ENCODE results near the gene CDC37. TPM values are rescaled to one million over a fixed set of nuclear protein-coding genes. Genes with fewer than 3 reads are reported as not detected.
A peak's percentile ranks its signal among the peaks of the same experiment; 100 is the strongest.
"Not testable (repeated sequence)": the region's sequence is repeated elsewhere in the genome, so short reads cannot be mapped to it uniquely, and the experiment has no call there.

The CDC37 gene
- total RNA-seq, 1 donor from 2014 or later, result 335 TPM

DNA sequence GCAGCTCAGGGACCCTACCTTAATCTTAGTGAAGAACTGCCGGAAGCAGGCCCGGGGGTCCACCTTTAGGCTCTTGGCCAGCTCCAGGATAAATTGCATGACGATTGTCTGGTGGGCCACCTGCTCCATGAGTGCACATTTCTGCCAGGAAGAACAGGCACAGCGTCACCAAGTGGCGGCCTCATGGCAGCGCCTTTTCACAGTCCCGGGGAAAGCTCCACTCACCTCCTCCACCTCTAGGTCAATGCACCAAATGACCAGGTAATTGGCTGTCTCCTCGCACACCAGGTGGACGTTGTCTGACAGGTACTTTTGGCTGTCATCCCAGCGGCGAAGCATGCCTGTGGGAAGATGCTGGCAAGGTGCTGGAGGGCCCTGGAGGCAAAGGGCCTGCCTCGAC is 8.3 kb downstream of the CDC37 start:
- no peak for DNase-seq (ENCODE audit: low read depth, low spot score)

DNA sequence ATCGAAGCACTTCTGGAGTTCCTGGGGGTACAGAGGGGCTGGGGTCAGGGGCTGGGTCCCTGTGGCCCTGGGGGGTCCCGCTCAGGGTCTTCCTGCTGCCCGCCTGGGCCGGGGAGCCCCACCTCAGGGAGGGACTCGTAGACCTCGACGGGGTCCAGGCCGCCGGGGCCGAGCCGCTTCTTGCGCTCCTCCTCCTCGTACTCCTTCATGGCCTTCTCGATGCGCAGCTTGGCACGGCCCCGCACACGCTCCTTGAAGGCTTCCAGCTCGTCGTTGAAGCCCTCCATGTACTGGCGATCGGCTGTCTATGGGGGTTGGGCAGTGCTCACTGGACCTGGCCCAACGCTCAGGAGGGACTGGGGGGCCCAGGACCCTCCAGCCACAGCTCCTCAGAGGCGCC is 10.2 kb downstream of the CDC37 start:
- no peak for DNase-seq (ENCODE audit: low read depth, low spot score)

DNA sequence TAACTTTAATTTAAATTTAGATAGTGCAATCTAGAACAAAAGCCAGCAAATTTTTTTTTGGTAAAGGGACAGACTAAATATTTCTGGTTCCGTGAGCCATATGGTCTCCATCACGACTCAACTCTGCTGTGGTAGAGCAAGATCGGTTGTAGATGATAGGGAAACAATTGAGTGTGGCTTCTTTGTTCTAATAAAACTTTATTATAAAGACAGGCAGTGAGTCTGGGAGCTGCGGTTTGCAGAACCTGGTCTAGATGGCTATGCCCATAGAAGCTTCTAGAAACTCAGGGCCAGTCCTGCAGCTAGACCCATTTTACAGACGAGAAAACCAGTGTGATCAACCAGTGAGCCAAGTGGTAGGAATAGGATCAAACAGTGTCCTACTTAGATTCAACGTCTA is 11.2 kb downstream of the CDC37 start:
- DNase-seq (ENCODE audit: low read depth, low spot score), result no peak

GRCh38 chr19:10390652-10391286 is 12.6 kb downstream of the CDC37 start:
- DNase-seq (ENCODE audit: low read depth, low spot score), result no peak

GRCh38 chr19:10389863-10390262 is 13.5 kb downstream of the CDC37 start:
- no peak for DNase-seq (ENCODE audit: low read depth, low spot score)

- peak; percentile 59 for DNase-seq (ENCODE audit: low read depth, low spot score)
Measured at GRCh38 chr19:10388957-10389356, 14.4 kb downstream of the CDC37 start.

DNA sequence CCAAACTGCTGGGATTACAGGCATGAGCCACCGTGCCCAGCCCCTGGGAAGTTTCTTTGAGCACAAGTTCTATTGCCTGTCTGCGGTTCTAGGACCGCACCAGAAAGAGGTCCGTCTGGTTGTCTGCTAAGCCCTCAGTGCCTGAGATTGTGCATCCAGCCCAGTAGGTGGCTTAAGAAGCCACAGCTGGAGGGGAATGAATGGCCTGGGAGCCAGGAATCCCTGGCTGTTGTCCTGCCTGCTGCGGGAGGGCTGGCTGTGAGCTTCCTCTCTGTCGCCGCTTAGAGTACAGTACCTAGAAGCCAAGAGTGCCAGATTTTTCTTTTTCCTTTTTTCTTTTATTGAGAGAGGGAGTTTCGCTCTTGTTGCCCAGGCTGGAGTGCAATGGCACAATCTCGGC is 18.8 kb downstream of the CDC37 start:
- DNase-seq (ENCODE audit: low read depth, low spot score), result no peak

- not testable (repeated sequence) for DNase-seq (ENCODE audit: low read depth, low spot score)
Measured at GRCh38 chr19:10383223-10383499, 20.2 kb downstream of the CDC37 start.

- peak; percentile 94 for DNase-seq (ENCODE audit: low read depth, low spot score)
Measured at GRCh38 chr19:10380313-10381102, 22.8 kb downstream of the CDC37 start, which contains the start of gene TYK2. Gene TYK2, minus strand, starts transcription at chr19:10380572. Its CDS starts 2,166 bp downstream, at chr19:10378406.

DNA sequence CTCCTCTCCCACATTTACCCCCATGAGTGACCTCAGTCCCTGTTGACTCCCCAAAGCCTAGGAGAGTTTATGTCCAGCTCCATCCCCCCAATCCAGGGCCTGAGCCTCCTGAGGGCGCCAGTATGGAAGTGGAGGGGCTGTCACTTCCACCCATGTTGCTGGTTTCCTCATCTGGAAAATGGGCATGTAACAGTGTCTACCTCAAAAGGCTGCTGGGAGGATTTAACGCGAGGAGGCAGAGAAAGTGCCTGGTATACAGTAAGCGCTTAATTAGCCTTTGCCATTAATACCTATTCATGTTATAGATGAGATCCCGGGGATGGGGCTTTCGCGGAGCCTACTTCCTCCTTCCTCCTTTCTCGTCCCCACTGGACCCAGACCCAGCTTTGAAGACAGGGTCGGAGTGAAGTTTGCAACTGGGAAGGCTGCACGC is 23.4 kb downstream of the CDC37 start:
- no peak for DNase-seq (ENCODE audit: low read depth, low spot score)

DNA sequence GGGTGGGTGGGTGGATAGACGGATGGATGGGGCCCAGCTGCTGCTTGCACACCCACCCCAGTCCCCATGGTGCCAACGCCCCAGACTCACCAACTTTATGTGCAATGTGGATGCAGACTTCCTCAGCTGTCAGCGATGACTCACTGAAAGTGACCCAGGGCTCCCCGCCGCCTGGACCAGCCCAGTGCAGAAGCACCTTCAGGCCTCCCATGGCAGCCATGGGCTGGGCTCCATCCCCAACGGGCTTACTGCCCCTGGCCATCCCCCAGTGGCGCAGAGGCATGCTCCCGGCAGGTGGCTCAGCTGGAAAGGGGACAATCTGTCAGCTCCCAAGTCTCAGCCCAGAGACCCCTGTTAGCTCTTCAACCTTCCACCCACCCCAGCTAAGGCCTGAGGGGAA is 25.2 kb downstream of the CDC37 start:
- DNase-seq (ENCODE audit: low read depth, low spot score), result no peak

DNA sequence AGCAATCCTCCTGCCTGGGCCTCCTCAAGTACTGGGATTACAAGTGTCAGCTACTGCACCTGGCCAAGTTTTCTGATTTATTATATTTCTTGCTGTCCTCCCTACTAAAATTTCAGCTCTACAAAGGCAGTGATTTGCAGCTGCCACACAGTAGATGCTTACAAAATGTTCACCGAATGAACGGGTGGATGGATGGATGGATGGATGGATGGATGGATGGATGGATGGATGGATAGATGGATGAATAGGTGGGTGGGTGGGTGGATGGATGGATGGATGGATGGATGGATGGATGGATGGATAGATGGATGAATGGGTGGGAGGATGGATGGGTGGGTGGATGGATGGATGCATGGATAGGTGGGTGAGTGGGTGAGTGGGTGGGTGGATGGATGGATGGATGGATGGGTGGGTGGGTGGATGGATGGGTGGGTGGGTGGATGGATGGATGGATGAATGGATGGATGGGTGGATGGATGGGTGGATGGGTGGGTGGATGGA is 26.2 kb downstream of the CDC37 start:
- not testable (repeated sequence) for DNase-seq (ENCODE audit: low read depth, low spot score)

DNA sequence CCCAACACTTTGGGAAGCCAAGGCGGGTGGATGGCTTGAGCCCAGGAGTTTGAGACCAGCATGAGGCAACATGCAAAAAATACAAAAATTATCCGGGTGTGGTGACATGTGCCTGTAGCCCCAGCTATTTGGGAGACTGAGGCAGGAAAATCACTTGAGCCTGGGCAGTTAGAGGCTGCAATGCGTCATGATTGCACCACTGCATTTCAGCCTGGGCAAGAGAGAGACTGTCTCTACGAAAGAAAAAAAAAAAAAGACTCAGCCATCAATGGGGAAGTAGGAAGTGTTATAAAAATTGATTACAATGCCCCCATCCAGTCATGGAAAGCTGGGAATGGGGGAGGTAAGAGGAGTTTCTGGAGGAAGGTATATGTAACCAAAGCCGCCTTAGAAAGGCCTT is 28.4 kb downstream of the CDC37 start:
- no peak for DNase-seq (ENCODE audit: low read depth, low spot score)

DNA sequence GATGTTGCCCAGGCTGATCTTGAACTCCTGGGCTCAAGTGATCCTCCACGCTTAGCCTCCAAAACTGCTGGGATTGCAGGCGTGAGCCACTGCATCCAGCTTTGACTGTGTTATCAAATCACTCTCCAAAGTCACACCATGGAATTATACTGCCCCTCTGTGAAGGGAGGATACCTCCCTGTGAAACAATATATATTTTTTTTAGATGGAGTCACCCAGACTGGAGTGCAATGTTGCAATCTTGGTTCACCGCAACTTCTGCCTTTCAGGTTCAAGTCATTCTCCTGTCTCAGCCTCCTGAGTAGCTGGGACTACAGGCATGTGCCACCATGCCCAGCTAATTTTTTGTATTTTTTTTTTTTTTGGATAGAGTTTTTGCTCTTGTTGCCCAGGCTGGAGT is 30.7 kb downstream of the CDC37 start:
- no peak for DNase-seq (ENCODE audit: low read depth, low spot score)

GRCh38 chr19:10368101-10368803 is 35.1 kb downstream of the CDC37 start:
- no peak for DNase-seq (ENCODE audit: low read depth, low spot score)

GRCh38 chr19:10366950-10367512 is 36.3 kb downstream of the CDC37 start:
- DNase-seq (ENCODE audit: low read depth, low spot score), result not testable (repeated sequence)

GRCh38 chr19:10365518-10365917 is 37.8 kb downstream of the CDC37 start:
- no peak for DNase-seq (ENCODE audit: low read depth, low spot score)

- DNase-seq (ENCODE audit: low read depth, low spot score), result no peak
Measured at GRCh38 chr19:10364644-10365043, 38.7 kb downstream of the CDC37 start.

DNA sequence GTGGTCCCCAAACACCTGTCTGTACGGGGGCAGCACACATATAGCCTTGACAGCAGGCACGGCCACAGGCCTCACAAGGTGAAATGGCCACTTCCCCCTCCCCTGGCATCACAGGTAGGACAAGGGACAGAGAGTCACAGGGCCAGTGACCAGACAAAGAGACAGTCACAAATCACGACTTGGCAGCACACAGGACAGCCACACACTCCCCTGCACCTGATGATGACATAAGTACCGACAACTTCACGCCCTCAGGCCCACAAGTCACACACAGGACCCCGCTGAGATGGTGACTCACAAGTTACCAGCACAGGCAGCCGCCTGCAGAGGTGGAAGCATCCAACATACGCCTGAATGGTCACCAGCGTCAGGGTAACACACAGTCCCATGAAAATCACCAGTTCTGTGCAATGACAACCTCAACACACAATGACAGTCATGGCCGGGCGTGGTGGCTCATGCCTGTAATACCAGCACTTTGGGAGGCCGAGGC is 39.5 kb downstream of the CDC37 start:
- DNase-seq (ENCODE audit: low read depth, low spot score), result no peak

DNA sequence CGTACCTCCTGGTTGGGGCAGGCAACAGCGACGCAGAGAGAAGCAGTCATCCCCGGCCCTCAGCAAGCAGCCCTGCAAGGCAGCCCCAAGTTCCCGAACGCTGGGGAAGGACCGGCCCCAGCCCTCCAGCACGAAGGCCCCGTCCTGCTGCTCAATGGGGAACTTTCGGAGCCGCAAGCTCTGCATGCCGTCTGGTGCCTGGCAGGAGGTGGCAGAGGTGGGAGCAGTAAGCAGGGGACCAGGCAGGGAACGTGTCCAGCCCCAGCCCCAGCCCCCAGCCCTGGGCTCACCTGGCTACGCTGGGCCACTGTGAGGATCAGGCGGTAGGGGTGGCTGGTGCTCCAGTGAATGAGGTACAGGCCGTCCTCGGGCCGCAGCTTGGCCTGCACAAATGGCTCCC is 41.1 kb downstream of the CDC37 start:
- DNase-seq (ENCODE audit: low read depth, low spot score), result no peak

- no peak for DNase-seq (ENCODE audit: low read depth, low spot score)
Measured at GRCh38 chr19:10361569-10362011, 41.8 kb downstream of the CDC37 start.

- DNase-seq (ENCODE audit: low read depth, low spot score), result no peak
Measured at GRCh38 chr19:10356431-10356830, 46.9 kb downstream of the CDC37 start.
